K562 (cell line): ENCODE data around the gene GRHPR. TPM values are rescaled to one million over a fixed set of nuclear protein-coding genes. Genes with fewer than 3 reads are reported as not detected.

ENCODE experiments used
- ASH1L ChIP-seq: fragments of 450-650 bp; IDR thresholded peaks from 2 replicates; pipeline ENCODE4 v1.6.1; 2018; ENCODE audit warnings: borderline replicate concordance, mild to moderate bottlenecking, low read depth; ENCODE audit not compliant: partially characterized antibody
- BHLHE40 ChIP-seq: IDR thresholded peaks from 2 replicates; pipeline ENCODE4 v1.6.1; 2011; ENCODE audit warnings: low read length, improper control_type of control experiment
- CBFA2T2 ChIP-seq: fragments of 450-650 bp; conservative IDR thresholded peaks from 2 replicates; pipeline ENCODE4 v1.6.1; 2017; ENCODE audit warnings: mild to moderate bottlenecking
- ELF2 ChIP-seq: fragments of 250-450 bp; sonication (Bioruptor Pico); IDR thresholded peaks from 2 replicates; pipeline ENCODE4 v1.5.0; 2021; ENCODE audit warnings: mild to moderate bottlenecking
- ESRRA ChIP-seq: fragments of 450-650 bp; IDR thresholded peaks from 2 replicates; pipeline ENCODE4 v1.6.1; 2014; ENCODE audit warnings: low read depth, mild to moderate bottlenecking, moderate library complexity, borderline replicate concordance
- ESRRB ChIP-seq: fragments of 250-450 bp; sonication (Bioruptor Pico); IDR thresholded peaks from 2 replicates; pipeline ENCODE4 v1.5.0; 2020; ENCODE audit warnings: mild to moderate bottlenecking, moderate library complexity, borderline replicate concordance
- GABPB2 ChIP-seq: fragments of 250-450 bp; sonication (Bioruptor Pico); conservative IDR thresholded peaks from 2 replicates; pipeline ENCODE4 v1.5.1; 2021; ENCODE audit warnings: mild to moderate bottlenecking
- L3MBTL2 ChIP-seq: fragments of 450-650 bp; IDR thresholded peaks from 2 replicates; pipeline ENCODE4 v1.6.1; 2016; ENCODE audit warnings: mild to moderate bottlenecking, moderate library complexity
- LEF1 ChIP-seq: fragments of 450-650 bp; IDR thresholded peaks from 2 replicates; pipeline ENCODE4 v1.6.1; 2016; ENCODE audit warnings: mild to moderate bottlenecking
- MAX ChIP-seq: sonication (generic); formaldehyde crosslinking; IDR thresholded peaks from 2 replicates; pipeline ENCODE4 v1.9.0; 2022; ENCODE audit warnings: mild to moderate bottlenecking, missing genetic modification reagents
- NR2C2 ChIP-seq, 2 experiments: fragments of 200-800 bp in 1 of 2; sonication (Bioruptor generic) in 1 of 2; sonication (generic) in 1 of 2; formaldehyde crosslinking in 1 of 2; IDR thresholded peaks; 2 replicates each; pipeline versions ENCODE4 v1.6.1 to v1.8.0; 2016 to 2022; ENCODE audit warnings: mild to moderate bottlenecking in 1 of 2, missing compliant biosample characterization in 1 of 2, missing genetic modification characterization in 1 of 2, missing genetic modification reagents in 1 of 2
- RAD51 ChIP-seq: fragments of 450-650 bp; IDR thresholded peaks from 2 replicates; pipeline ENCODE4 v1.7.1; 2016; ENCODE audit warnings: low read depth, mild to moderate bottlenecking, borderline replicate concordance
- RBM25 ChIP-seq: fragments of 200-400 bp; formaldehyde crosslinking; IDR thresholded peaks from 2 replicates; pipeline ENCODE4 v1.6.1; 2018; ENCODE audit warnings: low read length, low read depth, moderate library complexity; ENCODE audit not compliant: severe bottlenecking
- SAFB ChIP-seq: fragments of 200-400 bp; formaldehyde crosslinking; IDR thresholded peaks from 2 replicates; pipeline ENCODE4 v1.6.1; 2017; ENCODE audit warnings: low read depth, low read length, borderline replicate concordance
- SMAD1 ChIP-seq: fragments of 150-350 bp; IDR thresholded peaks from 2 replicates; pipeline ENCODE4 v1.6.1; 2014; ENCODE audit warnings: low read length, low read depth; ENCODE audit not compliant: partially characterized antibody
- USF1 ChIP-seq: sonication (generic); formaldehyde crosslinking; IDR thresholded peaks from 2 replicates; pipeline ENCODE4 v1.9.0; 2022; ENCODE audit warnings: mild to moderate bottlenecking, missing genetic modification reagents
- USF2 ChIP-seq: sonication (generic); formaldehyde crosslinking; IDR thresholded peaks from 2 replicates; pipeline ENCODE4 v1.5.0; 2020; ENCODE audit warnings: missing genetic modification reagents
- ZNF778 ChIP-seq: fragments of 450-650 bp; formaldehyde crosslinking; IDR thresholded peaks from 2 replicates; pipeline ENCODE4 v1.4.0; 2020; ENCODE audit warnings: mild to moderate bottlenecking, moderate library complexity
- polyA plus RNA-seq, 8 experiments: library from polyadenylated mRNA; depleted of rRNA in 4 of 8; stranded (reverse) in 5 of 8; unstranded in 3 of 8; fragments of >200 nt; fragmentation: Nextera tagmentation in 2 of 8; fragmentation: Illumina TruSeq in 1 of 8; extraction: Ambion mirVana in 2 of 8; extraction: Trizol in 1 of 8; gene quantifications; 2 replicates each; pipeline versions ENCODE4 v1.2.1 to v1.2.3, GENCODE V29; 2011 to 2014; ENCODE audit warnings: inconsistent platforms in 1 of 8, missing spikeins in 1 of 8
- total RNA-seq, 7 experiments: library from RNA; depleted of rRNA in 6 of 7; stranded (reverse); fragments of >200 nt in 6 of 7; fragmentation: Illumina TruSeq in 2 of 7; extraction: Trizol in 2 of 7; gene quantifications; 2 replicates each; pipeline versions ENCODE4 v1.2.1 to v1.2.3, GENCODE V29; 2011 to 2021; ENCODE audit warnings: low replicate concordance in 1 of 7

GRHPR gene
- total and polyA plus RNA-seq, 9 of the 15 experiments (the other 6 are each of a cell fraction or from before 2014, with no cell fraction given): 38.9 to 144 (median 120) TPM

GRCh38 chr9:37392272-37392671, 30.2 kb upstream of the GRHPR start (continued):
- TF ChIP-seq USF2 (CRISPR knock-in tag) (peak; percentile 94), SMAD1 (no peak), NR2C2 (CRISPR knock-in tag; IDR thresholded peaks at IDR 0.05) (no peak), NR2C2 (tag; IDR thresholded peaks at IDR 0.05) (0 out of 2 replicates have a peak, but pooled peaks have one; percentile 23), ASH1L (peak; percentile 25), RBM25 (peak; percentile 38), LEF1 (no peak), RAD51 (peak; percentile 91), GABPB2 (CRISPR knock-in tag) (no peak), ELF2 (no peak), ESRRA (no peak), ZNF778 (CRISPR knock-in tag) (no peak), BHLHE40 (peak; percentile 52), USF1 (CRISPR knock-in tag) (peak; percentile 93), ESRRB (no peak), L3MBTL2 (peak; percentile 70), MAX (CRISPR knock-in tag) (peak; percentile 42; the same call in 1 of the 2 replicates), SAFB (no peak), CBFA2T2 (0 out of 2 replicates have a peak, but pooled peaks have one; percentile 29)
